Gastrocnemius medialis (tissue), 4 donors: ENCODE data around the gene EREG. TPM values are rescaled to one million over a fixed set of nuclear protein-coding genes. Genes with fewer than 3 reads are reported as not detected.

Source experiments
- ATAC-seq, 2 donors: fragments of 150-250 bp; one replicate each; pipeline ENCODE4 v1.9.1; 2016
- DNase-seq, 2 donors: peaks; one replicate each; pipeline ENCODE4 v3.0.0-alpha.2; 2019
- H3K27ac ChIP-seq, 4 donors: fragments of 200-600 bp; sonication (generic); 1 replicate in 1 of 4; 2 replicates in 3 of 4; pipeline ENCODE4 v1.5.1; 2016 to 2018; ENCODE audit warnings: mild to moderate bottlenecking in 2 of 4, moderate library complexity in 1 of 4
- H3K27me3 ChIP-seq, 3 donors: fragments of 200-600 bp; sonication (generic) in 2 of 3; 1 replicate in 1 of 3; 2 replicates in 2 of 3; pipeline versions ENCODE4 v1.5.1 to v1.6.0; 2016 to 2019; ENCODE audit warnings: mild to moderate bottlenecking in 1 of 3, moderate library complexity in 1 of 3
- H3K36me3 ChIP-seq, 2 donors: fragments of 200-600 bp; sonication (generic) in 1 of 2; one replicate each; pipeline ENCODE4 v1.5.1; 2017 to 2018
- H3K4me1 ChIP-seq, 2 donors: fragments of 200-600 bp; sonication (generic) in 1 of 2; one replicate each; pipeline ENCODE4 v1.5.1; 2016 to 2017; ENCODE audit warnings: mild to moderate bottlenecking in 2 of 2
- H3K4me3 ChIP-seq, 4 donors: fragments of 200-600 bp; sonication (generic) in 3 of 4; 1 replicate in 1 of 4; 2 replicates in 3 of 4; pipeline ENCODE4 v1.5.1; 2016 to 2019; ENCODE audit warnings: mild to moderate bottlenecking in 2 of 4
- H3K9me3 ChIP-seq, 3 donors: fragments of 200-600 bp; sonication (generic) in 2 of 3; 1 replicate in 1 of 3; 2 replicates in 2 of 3; pipeline ENCODE4 v1.5.1; 2016 to 2019
- POLR2A ChIP-seq, 2 donors: fragments of 450-650 bp; IDR thresholded peaks; one replicate each; pipeline ENCODE4 v1.6.1; 2017; ENCODE audit warnings: antibody characterized with exemption in 2 of 2, mild to moderate bottlenecking in 2 of 2, moderate library complexity in 2 of 2
- in situ Hi-C, 4 donors: fragments of 200-750 bp; cut with MboI; loops; one replicate each; pipeline versions ENCODE4 v1.15.0 to v1.8.0; 2017; ENCODE audit warnings: low sequenced_read_pairs in 4 of 4
- intact Hi-C: fragments of 100-400 bp; cut with DNase I; formaldehyde crosslinking; loops from one replicate; pipeline ENCODE4 v1.15.1; 2023; ENCODE audit warnings: low total_unique reads
- total RNA-seq, 4 donors: library from RNA; depleted of rRNA; stranded (reverse); fragments of >200 nt; gene quantifications; one replicate each; pipeline versions ENCODE4 v1.1.0 to v1.2.3, GENCODE V29; 2016
- TF ChIP-seq, protein P1 (sequence below), 5 experiments: fragments of 450-650 bp in 3 of 5; fragments of 200-600 bp in 2 of 5; sonication (generic) in 2 of 5; IDR thresholded peaks in 4 of 5; conservative IDR thresholded peaks in 1 of 5; 1 replicate in 4 of 5; 2 replicates in 1 of 5; pipeline ENCODE4 v1.5.1; 2016 to 2019; ENCODE audit warnings: antibody characterized with exemption in 5 of 5, mild to moderate bottlenecking in 3 of 5, moderate library complexity in 3 of 5

EREG gene
- total RNA-seq, 4 donors from 2014 or later, result 0.07 to 0.84 TPM; not detected in 2

DNA sequence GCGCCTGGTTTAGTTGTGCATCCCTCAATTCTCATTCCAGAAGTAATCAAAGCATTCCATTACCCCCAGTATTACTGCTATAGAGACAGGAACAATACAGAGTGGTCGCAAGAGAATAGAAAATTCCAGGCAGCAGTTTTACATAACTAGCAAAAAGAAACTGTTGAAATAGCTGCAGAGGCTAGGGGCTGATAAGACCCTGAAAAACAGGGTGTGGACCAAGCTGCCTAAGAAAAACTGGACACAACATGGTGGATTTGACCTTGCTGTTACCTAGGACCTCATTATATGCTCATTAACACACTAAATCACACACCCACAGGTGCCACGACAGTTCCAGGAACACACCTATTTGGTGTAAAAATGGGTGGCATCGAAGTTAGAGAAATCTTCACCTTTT, 41.3 kb upstream of the EREG start:
- Histone ChIP-seq H3K27me3 (no peaks in the 10 kb centered on the region), H3K27ac (no peak overlapping the region), H3K9me3 (no peaks in the 10 kb centered on the region), H3K36me3 (no peaks in the 10 kb centered on the region), H3K4me3 (no peak overlapping the region), H3K4me1 (no peaks in the 10 kb centered on the region)
- DNase-seq (no peak), ATAC-seq (no peak)
- intact Hi-C loops (no loop called here), in situ Hi-C loops (loop anchor here in 1 of 4 donors (25.0 kb wide), 1 partner anchor 136 kb away; no protein-coding TSS in a partner anchor)
- TF ChIP-seq, protein P1, sequence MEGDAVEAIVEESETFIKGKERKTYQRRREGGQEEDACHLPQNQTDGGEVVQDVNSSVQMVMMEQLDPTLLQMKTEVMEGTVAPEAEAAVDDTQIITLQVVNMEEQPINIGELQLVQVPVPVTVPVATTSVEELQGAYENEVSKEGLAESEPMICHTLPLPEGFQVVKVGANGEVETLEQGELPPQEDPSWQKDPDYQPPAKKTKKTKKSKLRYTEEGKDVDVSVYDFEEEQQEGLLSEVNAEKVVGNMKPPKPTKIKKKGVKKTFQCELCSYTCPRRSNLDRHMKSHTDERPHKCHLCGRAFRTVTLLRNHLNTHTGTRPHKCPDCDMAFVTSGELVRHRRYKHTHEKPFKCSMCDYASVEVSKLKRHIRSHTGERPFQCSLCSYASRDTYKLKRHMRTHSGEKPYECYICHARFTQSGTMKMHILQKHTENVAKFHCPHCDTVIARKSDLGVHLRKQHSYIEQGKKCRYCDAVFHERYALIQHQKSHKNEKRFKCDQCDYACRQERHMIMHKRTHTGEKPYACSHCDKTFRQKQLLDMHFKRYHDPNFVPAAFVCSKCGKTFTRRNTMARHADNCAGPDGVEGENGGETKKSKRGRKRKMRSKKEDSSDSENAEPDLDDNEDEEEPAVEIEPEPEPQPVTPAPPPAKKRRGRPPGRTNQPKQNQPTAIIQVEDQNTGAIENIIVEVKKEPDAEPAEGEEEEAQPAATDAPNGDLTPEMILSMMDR (IDR thresholded peaks at IDR 0.05 in 4 of 5, conservative IDR thresholded peaks at IDR 0.05 in 1 of 5), result no peak
- TF ChIP-seq POLR2A (IDR thresholded peaks at IDR 0.05), result no peak

DNA sequence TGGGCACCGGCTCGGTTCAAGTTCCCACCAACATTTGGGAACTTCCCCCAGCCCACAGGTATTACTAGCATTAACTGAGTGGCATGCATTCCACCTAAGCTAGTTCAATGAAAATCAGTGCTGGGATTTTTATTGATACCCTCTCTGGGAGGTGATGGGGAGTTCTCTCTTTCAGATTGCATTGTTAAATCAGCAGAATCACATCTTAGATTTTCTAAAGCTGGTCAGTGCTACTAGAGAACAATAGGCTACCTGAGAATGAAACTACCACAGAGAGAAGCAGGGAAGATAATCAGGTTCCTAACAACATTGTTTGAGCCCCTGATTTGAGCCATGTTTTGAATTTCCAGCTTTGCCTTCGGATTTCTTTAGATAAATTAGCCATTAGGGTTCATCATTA, 40.7 kb upstream of the EREG start:
- in situ Hi-C loops, result loop anchor here in 1 of 4 donors (25.0 kb wide), 1 partner anchor 137 kb away; no protein-coding TSS in a partner anchor
- DNase-seq (no peak), ATAC-seq (no peak)
- Histone ChIP-seq H3K4me1 (no peaks in the 10 kb centered on the region), H3K36me3 (no peaks in the 10 kb centered on the region), H3K9me3 (no peaks in the 10 kb centered on the region), H3K4me3 (no peak overlapping the region), H3K27me3 (no peaks in the 10 kb centered on the region), H3K27ac (no peak overlapping the region)
- intact Hi-C loops, result no loop called here
- TF ChIP-seq POLR2A (IDR thresholded peaks at IDR 0.05), result no peak
- TF ChIP-seq, protein P1 (IDR thresholded peaks at IDR 0.05 in 4 of 5, conservative IDR thresholded peaks at IDR 0.05 in 1 of 5), result no peak

GRCh38 chr4:74325886-74326285, 39.1 kb upstream of the EREG start:
- Histone ChIP-seq H3K4me3 (no peak overlapping the region), H3K36me3 (no peaks in the 10 kb centered on the region), H3K27ac (no peak overlapping the region), H3K4me1 (no peaks in the 10 kb centered on the region), H3K9me3 (no peaks in the 10 kb centered on the region), H3K27me3 (no peaks in the 10 kb centered on the region)
- no peak for ATAC-seq
- in situ Hi-C loops, result no loop called here
- intact Hi-C loops, result no loop called here
- TF ChIP-seq, protein P1 (IDR thresholded peaks at IDR 0.05 in 4 of 5, conservative IDR thresholded peaks at IDR 0.05 in 1 of 5), result no peak
- no peak for TF ChIP-seq POLR2A (IDR thresholded peaks at IDR 0.05)
- no peak for DNase-seq

- DNase-seq, result no peak
- intact Hi-C loops (no loop called here), in situ Hi-C loops (no loop called here)
- TF ChIP-seq, protein P1 (IDR thresholded peaks at IDR 0.05 in 4 of 5, conservative IDR thresholded peaks at IDR 0.05 in 1 of 5), result no peak
- TF ChIP-seq POLR2A (IDR thresholded peaks at IDR 0.05), result no peak
- no peaks in the 10 kb centered on the region for H3K27me3 ChIP-seq
- H3K4me1 ChIP-seq, result no peaks in the 10 kb centered on the region
- ATAC-seq, result no peak
- no peaks in the 10 kb centered on the region for H3K9me3 ChIP-seq
- no peaks in the 10 kb centered on the region for H3K36me3 ChIP-seq
- H3K4me3 ChIP-seq, result no peak overlapping the region
- no peak overlapping the region for H3K27ac ChIP-seq
Measured at GRCh38 chr4:74327762-74328161, 37.2 kb upstream of the EREG start.

- DNase-seq, result no peak
- intact Hi-C loops (no loop called here), in situ Hi-C loops (no loop called here)
- no peaks in the 10 kb centered on the region for H3K9me3 ChIP-seq
- H3K27me3 ChIP-seq, result no peaks in the 10 kb centered on the region
- TF ChIP-seq, protein P1 (IDR thresholded peaks at IDR 0.05 in 4 of 5, conservative IDR thresholded peaks at IDR 0.05 in 1 of 5), result no peak
- TF ChIP-seq POLR2A (IDR thresholded peaks at IDR 0.05), result no peak
- H3K4me3 ChIP-seq, result no peak overlapping the region
- ATAC-seq, result no peak
- no peaks in the 10 kb centered on the region for H3K4me1 ChIP-seq
- H3K27ac ChIP-seq, result no peak overlapping the region
- no peaks in the 10 kb centered on the region for H3K36me3 ChIP-seq
Measured at GRCh38 chr4:74328501-74328900, 36.4 kb upstream of the EREG start.
